Mucosa of gallbladder (tissue), 1 donor: Measurements from ENCODE around the gene USP24. TPM values are rescaled to one million over a fixed set of nuclear protein-coding genes. Genes with fewer than 3 reads are reported as not detected.
A peak's percentile ranks its signal among the peaks of the same experiment; 100 is the strongest.
"Not testable (repeated sequence)": the region's sequence is repeated elsewhere in the genome, so short reads cannot be mapped to it uniquely, and the experiment has no call there.

Experiments
- DNase-seq: peaks from one replicate; pipeline ENCODE4 v3.0.0-alpha.2; 2020; ENCODE audit warnings: low spot score
- total RNA-seq: library from RNA; stranded (reverse); gene quantifications from one replicate; pipeline ENCODE4 v1.2.1, GENCODE V29; 2021
- donor health status: DM: no; HTN: no; CAD: no.

The USP24 gene
- total RNA-seq, 1 donor from 2014 or later = 34.6 TPM

DNA sequence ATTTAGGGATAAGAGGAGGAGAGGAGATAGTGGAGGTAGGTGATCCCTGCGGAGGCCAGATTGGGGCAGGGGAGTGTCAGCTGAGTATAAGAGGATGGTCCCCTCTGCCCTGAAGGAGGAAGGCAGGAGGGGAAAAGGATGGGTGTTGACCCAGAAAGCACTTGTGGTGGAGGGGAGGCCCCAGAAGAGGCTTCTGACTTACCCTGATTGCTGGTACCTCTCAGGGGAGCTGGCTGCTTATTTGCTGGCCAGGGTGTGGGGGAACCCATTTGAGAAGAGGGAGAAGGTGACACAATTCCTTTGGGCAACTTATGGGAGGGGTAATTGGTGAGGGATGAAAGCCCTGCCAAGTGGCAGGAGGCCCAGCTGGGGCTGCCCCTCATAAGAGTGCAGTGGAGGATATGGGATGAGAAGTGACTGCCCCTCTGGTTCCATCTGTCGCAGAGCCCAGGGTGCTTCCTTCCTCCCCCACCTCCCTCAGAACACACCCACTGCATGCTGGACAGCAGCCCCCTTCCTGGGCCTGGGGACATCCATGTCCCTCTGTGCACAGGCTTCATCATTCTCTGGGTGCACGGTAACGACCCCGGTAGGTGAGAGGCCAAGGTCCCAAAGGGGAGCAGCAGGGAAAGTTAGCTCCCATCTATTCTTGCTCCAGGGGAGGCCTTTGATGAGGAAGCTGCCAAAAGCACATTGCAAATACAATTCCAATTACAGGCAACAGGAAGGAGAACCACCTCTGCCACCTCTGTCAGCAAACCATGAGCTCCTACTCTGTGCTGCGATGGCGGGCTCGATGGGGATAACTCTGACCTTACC is 177.2 kb downstream of the USP24 start:
- DNase-seq = no peak

DNA sequence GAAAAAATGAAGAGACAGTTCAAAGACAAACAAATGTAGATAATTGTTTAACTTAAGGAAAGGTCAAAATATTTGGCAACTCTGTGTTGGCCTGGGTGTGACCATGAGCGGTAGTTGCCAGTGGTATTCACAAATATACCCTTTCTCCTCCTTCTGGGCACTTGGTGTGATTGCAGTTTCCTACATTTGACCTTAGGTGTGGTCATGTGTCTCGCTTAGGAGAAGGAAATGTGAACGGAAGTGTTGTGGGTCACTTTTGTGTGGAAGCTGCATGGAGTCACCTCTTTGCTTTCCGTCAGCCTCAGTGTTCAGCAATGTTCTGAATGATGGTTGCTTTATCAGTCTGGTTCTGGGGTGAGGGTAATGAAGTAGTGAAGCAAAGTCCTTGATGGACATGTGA is 179.3 kb downstream of the USP24 start:
- DNase-seq = no peak

DNA sequence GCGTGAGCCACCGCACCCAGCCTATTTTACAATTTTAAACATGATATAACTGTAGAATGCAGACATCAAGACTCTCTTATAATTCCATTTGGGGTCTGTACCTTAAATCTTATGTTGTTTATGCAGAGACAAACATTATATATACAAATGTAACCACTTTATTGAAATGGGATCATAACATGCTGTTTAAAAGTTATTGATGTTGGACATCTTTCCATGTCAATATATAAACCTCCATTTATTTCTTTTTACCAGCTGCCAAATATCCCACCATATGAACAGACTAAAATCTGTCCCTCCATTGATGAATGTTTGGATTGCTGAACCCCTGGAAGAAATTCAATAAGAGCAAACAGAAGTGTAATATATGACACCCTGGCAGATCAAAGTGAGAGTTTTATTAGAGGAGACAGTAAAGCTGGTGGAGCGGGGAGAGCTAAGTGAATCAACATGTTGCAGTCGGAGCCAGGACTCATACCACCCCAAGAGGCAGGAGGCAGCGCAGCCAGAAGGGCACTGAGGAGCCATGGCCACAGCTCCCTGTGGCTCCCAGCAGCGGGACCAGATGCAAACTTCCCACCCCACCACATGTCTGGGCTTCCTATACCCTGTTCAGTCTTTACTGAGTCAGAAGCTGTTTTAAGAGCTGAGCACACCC is 180.6 kb downstream of the USP24 start:
- DNase-seq = no peak

DNA sequence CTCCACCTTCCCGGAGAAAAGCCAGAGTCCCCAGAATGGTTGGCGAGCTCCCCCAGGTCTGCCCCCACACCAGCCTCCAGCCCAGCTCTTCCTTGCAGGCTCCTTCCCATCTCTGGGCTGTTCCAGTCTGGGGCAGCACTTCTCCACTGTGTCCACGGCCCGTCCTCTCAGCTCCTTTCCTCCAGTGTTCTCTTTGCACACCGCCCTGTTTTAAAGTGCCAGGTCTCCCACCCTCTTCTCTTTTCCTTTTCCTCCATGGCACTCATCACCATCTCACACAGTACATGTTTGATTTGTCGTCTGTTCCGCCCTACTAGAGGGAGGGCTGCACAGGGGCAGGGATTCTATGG is 181.9 kb downstream of the USP24 start:
- no peak for DNase-seq

DNA sequence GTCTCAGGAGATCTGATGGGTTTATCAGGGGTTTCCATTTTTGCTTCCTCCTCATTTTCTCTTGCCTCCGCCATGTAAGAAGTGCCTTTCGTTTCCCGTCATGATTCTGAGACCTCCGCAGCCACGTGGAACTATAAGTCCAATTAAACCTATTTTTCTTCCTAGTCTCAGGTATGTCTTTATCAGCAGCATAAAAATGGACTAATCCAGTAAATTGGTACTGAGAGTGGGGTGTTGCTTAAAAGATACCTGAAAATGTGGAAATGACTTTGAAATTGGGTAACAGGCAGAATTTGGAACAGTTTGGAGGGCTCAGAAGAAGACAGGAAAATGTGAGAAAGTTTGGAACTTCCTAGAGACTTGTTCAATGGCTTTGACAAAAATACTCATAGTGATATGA is 184.1 kb downstream of the USP24 start:
- DNase-seq = not testable (repeated sequence)

DNA sequence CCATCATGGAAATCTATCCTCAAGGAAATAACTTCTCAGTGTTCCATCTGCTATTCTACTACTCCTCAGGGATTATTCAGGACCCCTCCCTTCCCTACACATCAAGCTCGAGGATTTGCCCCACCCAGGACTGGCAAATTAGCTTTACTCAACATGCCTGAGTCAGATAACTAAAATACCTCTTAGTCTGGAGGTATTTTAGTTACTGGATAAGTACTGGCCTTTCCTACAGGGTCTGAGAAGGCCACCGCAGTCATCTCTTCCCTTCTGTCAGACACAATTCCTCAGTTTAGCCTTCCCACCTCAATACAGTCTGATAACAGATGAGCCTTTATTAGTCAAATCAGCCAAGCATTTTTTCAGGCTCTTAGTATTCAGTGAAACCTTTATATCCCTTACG is 188.5 kb downstream of the USP24 start:
- not testable (repeated sequence) for DNase-seq

DNA sequence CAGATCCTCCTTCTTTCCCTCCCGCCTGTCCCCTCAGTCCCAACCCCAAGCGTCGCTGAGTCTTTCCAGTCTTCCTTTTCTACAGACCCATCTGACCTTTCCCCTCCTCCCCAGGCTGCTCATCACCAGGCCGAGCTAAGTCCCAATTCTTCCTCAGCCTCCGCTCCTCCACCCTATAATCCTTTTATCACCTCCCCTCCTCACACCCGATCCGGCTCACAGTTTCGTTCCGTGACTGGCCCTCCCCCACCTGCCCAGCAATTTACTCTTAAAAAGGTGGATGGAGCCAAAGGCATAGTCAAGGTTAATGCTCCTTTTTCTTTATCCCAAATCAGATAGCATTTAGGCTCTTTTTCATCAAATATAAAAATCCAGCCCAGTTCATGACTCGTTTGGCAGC is 191.0 kb downstream of the USP24 start:
- DNase-seq = not testable (repeated sequence)

DNA sequence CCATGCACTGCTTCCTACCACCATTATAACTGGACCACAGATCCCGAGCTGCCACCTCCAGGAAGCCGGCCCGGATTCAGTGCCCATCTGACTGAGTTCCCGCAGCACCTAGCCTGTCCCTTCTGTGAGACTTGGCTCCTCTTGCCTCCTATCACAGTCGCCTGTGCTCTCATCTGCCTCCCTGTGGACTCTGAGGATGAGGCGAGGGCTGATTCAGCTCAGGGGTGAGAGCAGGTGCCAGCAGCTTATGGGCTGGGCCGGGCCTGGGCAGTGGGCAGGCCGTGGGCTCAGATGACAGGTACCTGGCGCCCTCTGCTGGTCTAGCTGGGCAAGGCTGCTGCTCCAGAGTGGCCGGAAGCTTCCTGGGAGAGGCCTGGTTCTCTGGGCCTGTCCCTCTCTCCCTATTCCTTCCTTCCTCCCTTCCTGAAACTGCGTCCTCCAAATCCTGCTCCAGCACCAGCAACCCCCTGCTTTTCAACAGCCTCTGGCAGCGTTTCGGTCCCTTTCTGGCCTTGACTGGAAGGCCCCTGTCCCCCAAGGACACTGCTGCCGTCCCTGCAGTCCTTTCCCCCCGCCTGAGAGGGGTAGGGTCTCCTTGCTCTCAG is 193.1 kb downstream of the USP24 start:
- DNase-seq = peak; percentile 85

DNA sequence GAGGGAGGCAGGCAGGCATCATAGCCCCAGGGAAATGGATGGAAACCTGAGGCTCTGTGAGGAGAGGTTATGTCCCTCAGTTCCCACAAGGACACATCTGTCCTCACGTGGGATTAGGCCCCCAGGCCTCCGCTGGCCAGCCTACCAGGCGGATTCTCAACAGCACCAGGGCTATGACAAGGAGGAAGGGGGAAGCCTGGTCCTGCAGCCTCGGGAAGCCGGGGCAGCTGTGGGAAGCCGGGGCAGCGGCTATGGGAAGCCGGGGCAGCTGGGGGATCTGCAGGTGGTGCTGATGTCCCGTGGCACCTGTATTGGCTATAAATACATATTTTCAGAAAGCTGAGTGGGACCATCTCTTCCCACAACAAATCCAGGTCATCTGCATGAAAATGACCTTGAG is 196.8 kb downstream of the USP24 start:
- DNase-seq = no peak

Other genes starting within 250 kb of the USP24 start
- gene TMEM61, start 234.7 kb downstream of the USP24 start, total RNA-seq = 2.3 TPM
- not detected for gene BSND, start 216.4 kb downstream of the USP24 start, total RNA-seq
- 10.2 TPM for gene PCSK9, start 175.8 kb downstream of the USP24 start, total RNA-seq